Parathyroid adenoma (tissue), 2 donors: ENCODE measurements around the gene HHIPL1.
"Not testable (repeated sequence)": the region's sequence is repeated elsewhere in the genome, so short reads cannot be mapped to it uniquely, and the experiment has no call there.

Source experiments
- H2AFZ ChIP-seq: fragments of 300-600 bp; sonication (generic); one replicate; pipeline ENCODE4 v1.7.0; 2017; ENCODE audit warnings: antibody characterized with exemption, mild to moderate bottlenecking
- H3K27ac ChIP-seq: fragments of 300-600 bp; sonication (generic); one replicate; pipeline ENCODE4 v1.7.0; 2017
- H3K27me3 ChIP-seq: fragments of 300-600 bp; sonication (generic); one replicate; pipeline ENCODE4 v1.7.0; 2017; ENCODE audit warnings: low read length; ENCODE audit not compliant: control insufficient read depth, insufficient read depth
- H3K36me3 ChIP-seq: fragments of 300-600 bp; sonication (generic); one replicate; pipeline ENCODE4 v1.7.0; 2017; ENCODE audit warnings: low read length; ENCODE audit not compliant: control insufficient read depth, insufficient read depth
- H3K4me1 ChIP-seq: fragments of 300-600 bp; sonication (generic); one replicate; pipeline ENCODE4 v1.7.0; 2017; ENCODE audit warnings: control low read depth
- H3K4me2 ChIP-seq: fragments of 300-600 bp; sonication (generic); one replicate; pipeline ENCODE4 v1.7.0; 2017; ENCODE audit warnings: low read length
- H3K4me3 ChIP-seq: fragments of 300-600 bp; sonication (generic); one replicate; pipeline ENCODE4 v1.7.0; 2017; ENCODE audit warnings: low read depth, low read length
- H3K79me2 ChIP-seq: fragments of 300-600 bp; sonication (generic); one replicate; pipeline ENCODE4 v1.7.0; 2017; ENCODE audit warnings: control low read depth
- H3K9ac ChIP-seq: fragments of 300-600 bp; sonication (generic); one replicate; pipeline ENCODE4 v1.7.0; 2017; ENCODE audit warnings: mild to moderate bottlenecking
- H3K9me3 ChIP-seq: fragments of 300-600 bp; sonication (generic); one replicate; pipeline ENCODE4 v1.7.0; 2017; ENCODE audit warnings: low read length; ENCODE audit not compliant: control insufficient read depth
- CTCF ChIP-seq: fragments of 300-600 bp; sonication (generic); IDR thresholded peaks from one replicate; pipeline ENCODE4 v1.7.0; 2017; ENCODE audit warnings: antibody characterized with exemption, mild to moderate bottlenecking
- donor health status: primary hyperparathyroidism.

Gene HHIPL1

DNA sequence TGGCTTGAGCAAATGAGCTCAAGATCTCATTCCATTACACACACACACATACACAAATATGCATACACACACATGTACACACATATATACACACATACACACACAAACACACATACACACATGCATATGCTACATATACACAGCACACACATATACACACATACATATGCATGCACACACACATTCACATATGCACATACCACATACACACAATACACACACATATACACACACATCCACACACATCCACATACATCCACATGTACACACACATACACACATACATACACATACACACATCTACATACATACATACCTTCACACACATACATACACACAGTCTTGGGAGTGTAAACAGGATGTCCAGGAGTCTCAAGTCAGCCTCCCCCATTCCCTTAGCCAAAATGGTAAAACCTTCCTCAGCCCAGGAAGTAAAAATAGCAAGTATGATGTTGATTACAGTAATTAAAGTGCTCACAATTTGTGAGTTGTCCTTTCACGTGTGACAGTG lies 12.8 kb downstream of the HHIPL1 start:
- Histone ChIP-seq H3K9ac (no peak overlapping the region), H3K27ac (no peak overlapping the region), H3K9me3 (no peaks in the 10 kb centered on the region), H3K4me3 (no peak overlapping the region), H2AFZ (no peak overlapping the region), H3K4me1 (peaks cover 7% of the 10 kb centered on the region), H3K79me2 (no peaks in the 10 kb centered on the region), H3K27me3 (no peaks in the 10 kb centered on the region), H3K36me3 (no peaks in the 10 kb centered on the region), H3K4me2 (no peak overlapping the region)
- no peak for TF ChIP-seq CTCF

GRCh38 chr14:99658218-99658845 lies 13.4 kb downstream of the HHIPL1 start:
- Histone ChIP-seq H3K4me2 (no peak overlapping the region), H3K9me3 (no peaks in the 10 kb centered on the region), H3K9ac (no peak overlapping the region), H3K79me2 (no peaks in the 10 kb centered on the region), H3K36me3 (no peaks in the 10 kb centered on the region), H3K27me3 (no peaks in the 10 kb centered on the region), H2AFZ (no peak overlapping the region), H3K27ac (no peak overlapping the region), H3K4me1 (peaks cover 7% of the 10 kb centered on the region), H3K4me3 (no peak overlapping the region)
- no peak for TF ChIP-seq CTCF

DNA sequence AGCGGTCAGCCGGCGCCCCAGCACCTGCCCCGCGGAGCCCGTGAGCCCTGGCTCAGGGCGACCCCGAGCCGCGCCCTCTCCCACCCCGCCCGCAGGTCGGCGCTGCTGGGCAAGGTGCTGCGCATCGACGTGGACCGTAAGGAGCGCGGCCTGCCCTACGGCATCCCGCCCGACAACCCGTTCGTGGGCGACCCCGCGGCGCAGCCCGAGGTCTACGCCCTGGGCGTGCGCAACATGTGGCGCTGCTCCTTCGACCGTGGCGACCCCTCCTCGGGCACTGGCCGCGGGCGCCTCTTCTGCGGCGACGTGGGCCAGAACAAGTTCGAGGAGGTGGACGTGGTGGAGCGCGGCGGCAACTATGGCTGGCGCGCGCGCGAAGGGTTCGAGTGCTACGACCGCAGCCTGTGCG lies 14.4 kb downstream of the HHIPL1 start:
- H3K9ac ChIP-seq, result no peak overlapping the region
- H2AFZ ChIP-seq, result no peak overlapping the region
- TF ChIP-seq CTCF, result no peak
- H3K4me3 ChIP-seq, result no peak overlapping the region
- peaks cover 7% of the 10 kb centered on the region for H3K4me1 ChIP-seq
- H3K27me3 ChIP-seq, result no peaks in the 10 kb centered on the region
- no peak overlapping the region for H3K27ac ChIP-seq
- H3K79me2 ChIP-seq, result no peaks in the 10 kb centered on the region
- H3K36me3 ChIP-seq, result no peaks in the 10 kb centered on the region
- no peaks in the 10 kb centered on the region for H3K9me3 ChIP-seq
- H3K4me2 ChIP-seq, result no peak overlapping the region

DNA sequence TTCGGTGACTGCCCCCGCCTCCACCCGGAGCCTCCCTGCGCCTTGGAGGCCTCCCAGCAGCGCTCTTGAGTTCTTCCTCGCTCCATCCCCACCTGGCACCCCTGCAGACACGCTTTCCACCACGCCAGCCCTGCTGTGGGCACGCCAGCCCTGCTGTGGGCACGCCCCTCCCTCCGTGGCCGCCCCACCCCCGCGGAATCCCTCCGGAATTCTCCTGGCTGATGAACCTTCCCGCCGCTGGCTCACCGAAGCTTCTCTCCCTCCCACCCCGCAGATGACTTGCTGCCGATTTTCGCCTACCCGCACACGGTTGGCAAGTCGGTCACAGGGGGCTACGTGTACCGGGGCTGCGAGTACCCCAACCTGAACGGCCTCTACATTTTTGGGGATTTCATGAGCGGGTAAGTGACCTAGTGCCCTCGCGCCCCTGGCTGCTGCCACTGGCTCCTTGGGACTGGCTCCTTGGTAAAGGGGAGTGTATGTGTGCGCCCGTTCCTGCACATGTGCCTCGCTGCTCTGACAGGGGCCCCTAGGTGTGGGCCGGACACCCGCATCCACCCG lies 15.2 kb downstream of the HHIPL1 start:
- no peak overlapping the region for H3K4me3 ChIP-seq
- no peak for TF ChIP-seq CTCF

GRCh38 chr14:99660794-99661193 lies 15.9 kb downstream of the HHIPL1 start:
- H3K79me2 ChIP-seq, result no peaks in the 10 kb centered on the region
- TF ChIP-seq CTCF, result no peak
- no peak overlapping the region for H3K4me3 ChIP-seq
- H3K27ac ChIP-seq, result no peak overlapping the region
- H2AFZ ChIP-seq, result no peak overlapping the region
- no peak overlapping the region for H3K4me2 ChIP-seq
- peaks cover 7% of the 10 kb centered on the region for H3K4me1 ChIP-seq
- H3K9ac ChIP-seq, result no peak overlapping the region
- H3K27me3 ChIP-seq, result no peaks in the 10 kb centered on the region
- no peaks in the 10 kb centered on the region for H3K9me3 ChIP-seq
- H3K36me3 ChIP-seq, result no peaks in the 10 kb centered on the region

More for the DNA sequence above, 15.2 kb downstream of the HHIPL1 start:
- Histone ChIP-seq H3K79me2 (no peaks in the 10 kb centered on the region), H3K36me3 (no peaks in the 10 kb centered on the region), H3K9me3 (no peaks in the 10 kb centered on the region), H3K4me1 (peaks cover 7% of the 10 kb centered on the region), H3K4me2 (no peak overlapping the region), H3K27ac (no peak overlapping the region), H3K27me3 (no peaks in the 10 kb centered on the region), H2AFZ (peak overlapping the region; percentile 33), H3K9ac (no peak overlapping the region)

GRCh38 chr14:99661206-99661605 lies 16.3 kb downstream of the HHIPL1 start:
- not testable (repeated sequence) for H3K4me3 ChIP-seq, H2AFZ ChIP-seq, H3K27me3 ChIP-seq, H3K4me1 ChIP-seq, H3K79me2 ChIP-seq, H3K9ac ChIP-seq, H3K9me3 ChIP-seq, H3K4me2 ChIP-seq, H3K27ac ChIP-seq, H3K36me3 ChIP-seq
